ENCODE data around the gene TIGIT.

DNA sequence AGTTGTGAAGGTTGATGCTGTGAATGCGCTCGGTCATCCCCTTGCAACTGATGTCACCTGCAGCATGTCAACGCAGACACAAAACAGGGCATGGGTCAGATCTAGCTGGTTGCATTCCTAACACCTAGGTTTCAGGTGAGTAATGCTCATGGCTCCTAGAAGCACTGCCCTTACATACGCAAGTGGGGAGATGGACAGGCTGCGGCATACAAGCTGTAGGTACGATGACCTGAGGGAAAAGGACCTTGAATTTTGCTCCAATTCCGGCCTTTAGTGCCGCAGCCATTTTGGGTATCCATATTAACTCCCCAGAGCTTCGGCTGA, 58.0 kb downstream of the TIGIT start:
- no peak for TF ChIP-seq EZH2 (IDR thresholded peaks at IDR 0.05; ENCODE audit: borderline replicate concordance)
- TF ChIP-seq EZH2phosphoT487 (IDR thresholded peaks at IDR 0.05; ENCODE audit: low read depth, severe bottlenecking, unreplicated experiment): no peak

All from hepatocyte (in vitro differentiated cells).